H9 (cell line): ENCODE measurements around the gene VTI1B. TPM values are rescaled to one million over a fixed set of nuclear protein-coding genes. Genes with fewer than 3 reads are reported as not detected.
A peak's percentile ranks its signal among the peaks of the same experiment; 100 is the strongest.

ENCODE experiments used
- DNase-seq: peaks from one replicate; pipeline ENCODE4 v3.0.0-alpha.2; 2017
- H2AFZ ChIP-seq: one replicate; pipeline ENCODE4 v1.6.1; 2013; ENCODE audit warnings: mild to moderate bottlenecking, low read length, control low read depth, moderate library complexity
- H2AK5ac ChIP-seq: 2 replicates; pipeline ENCODE4 v1.6.1; 2013; ENCODE audit warnings: low read length, control low read depth, mixed read lengths; ENCODE audit not compliant: insufficient read length
- H2BK120ac ChIP-seq: one replicate; pipeline ENCODE4 v1.6.1; 2013; ENCODE audit warnings: low read depth, mild to moderate bottlenecking, low read length, control low read depth, inconsistent platforms; ENCODE audit not compliant: poor library complexity, severe bottlenecking
- H2BK12ac ChIP-seq: 2 replicates; pipeline ENCODE4 v1.6.1; 2013; ENCODE audit warnings: low read length, control low read depth, mixed read lengths, low read depth; ENCODE audit not compliant: insufficient read length
- H2BK15ac ChIP-seq: 2 replicates; pipeline ENCODE4 v1.6.1; 2013; ENCODE audit warnings: low read depth, low read length, control low read depth
- H2BK20ac ChIP-seq: one replicate; pipeline ENCODE4 v1.6.1; 2013; ENCODE audit warnings: low read depth, mild to moderate bottlenecking, low read length, control low read depth, inconsistent platforms; ENCODE audit not compliant: poor library complexity, severe bottlenecking
- H2BK5ac ChIP-seq: 2 replicates; pipeline ENCODE4 v1.6.1; 2013; ENCODE audit warnings: low read length, control low read depth, mixed read lengths; ENCODE audit not compliant: insufficient read length
- H3K14ac ChIP-seq: 2 replicates; pipeline ENCODE4 v1.6.1; 2013; ENCODE audit warnings: low read length, control low read depth; ENCODE audit not compliant: insufficient read depth
- H3K18ac ChIP-seq: 2 replicates; pipeline ENCODE4 v1.6.1; 2013; ENCODE audit warnings: low read depth, mild to moderate bottlenecking, mixed read lengths, low read length, control low read depth; ENCODE audit not compliant: insufficient read length
- H3K23ac ChIP-seq: 2 replicates; pipeline ENCODE4 v1.6.1; 2013; ENCODE audit warnings: low read length, control low read depth, mixed read lengths, low read depth; ENCODE audit not compliant: insufficient read length
- H3K23me2 ChIP-seq: 2 replicates; pipeline ENCODE4 v1.6.1; 2013; ENCODE audit warnings: low read depth, mild to moderate bottlenecking, mixed read lengths, low read length, control low read depth; ENCODE audit not compliant: insufficient read length, poor library complexity, severe bottlenecking
- H3K27ac ChIP-seq: 2 replicates; pipeline ENCODE4 v1.5.1; 2013; ENCODE audit warnings: low read length, control low read depth, mixed read lengths, low read depth; ENCODE audit not compliant: insufficient read length
- H3K27me3 ChIP-seq: 2 replicates; pipeline ENCODE4 v1.6.1; 2013; ENCODE audit warnings: low read length, control low read depth, inconsistent platforms; ENCODE audit not compliant: insufficient read depth
- H3K4ac ChIP-seq: 2 replicates; pipeline ENCODE4 v1.6.1; 2013; ENCODE audit warnings: low read depth, mild to moderate bottlenecking, control low read depth, inconsistent platforms, low read length, moderate library complexity
- H3K4me1 ChIP-seq: 2 replicates; pipeline ENCODE4 v1.6.1; 2013; ENCODE audit warnings: low read length, control low read depth, inconsistent platforms; ENCODE audit not compliant: insufficient read depth
- H3K4me2 ChIP-seq: 2 replicates; pipeline ENCODE4 v1.6.1; 2013; ENCODE audit warnings: low read length, control low read depth, mixed read lengths; ENCODE audit not compliant: insufficient read length, insufficient read depth
- H3K56ac ChIP-seq: 2 replicates; pipeline ENCODE4 v1.6.1; 2013; ENCODE audit warnings: low read depth, mild to moderate bottlenecking, mixed read lengths, low read length, control low read depth; ENCODE audit not compliant: insufficient read length
- H3K79me1 ChIP-seq: 2 replicates; pipeline ENCODE4 v1.6.1; 2013; ENCODE audit warnings: low read depth, mild to moderate bottlenecking, moderate library complexity, low read length, control low read depth, inconsistent platforms; ENCODE audit not compliant: insufficient read depth, poor library complexity, severe bottlenecking
- H3K79me2 ChIP-seq: 2 replicates; pipeline ENCODE4 v1.6.1; 2013; ENCODE audit warnings: low read length, control low read depth, inconsistent platforms; ENCODE audit not compliant: insufficient read depth
- H3K9ac ChIP-seq: 2 replicates; pipeline ENCODE4 v1.6.1; 2013; ENCODE audit warnings: low read length, control low read depth, mixed read lengths; ENCODE audit not compliant: insufficient read length; ENCODE audit errors: extremely low read depth
- H3K9me3 ChIP-seq: one replicate; pipeline ENCODE4 v1.6.1; 2013; ENCODE audit warnings: low read depth, low read length, inconsistent platforms; ENCODE audit not compliant: control insufficient read depth
- H3T11ph ChIP-seq: one replicate; pipeline ENCODE4 v1.6.1; 2013; ENCODE audit warnings: mild to moderate bottlenecking, low read length, control low read depth, inconsistent platforms
- H4K20me1 ChIP-seq: one replicate; pipeline ENCODE4 v1.6.1; 2013; ENCODE audit not compliant: control insufficient read depth, insufficient read length, insufficient read depth
- H4K5ac ChIP-seq: 2 replicates; pipeline ENCODE4 v1.6.1; 2013; ENCODE audit warnings: low read depth, mild to moderate bottlenecking, mixed read lengths, low read length, control low read depth; ENCODE audit not compliant: insufficient read length
- H4K8ac ChIP-seq: replicated peaks from 2 replicates; pipeline ENCODE4 v1.6.1; 2013; ENCODE audit warnings: low read length, control low read depth, mixed read lengths, low read depth; ENCODE audit not compliant: insufficient read length
- H4K91ac ChIP-seq: 2 replicates; pipeline ENCODE4 v1.6.1; 2013; ENCODE audit warnings: low read depth, mild to moderate bottlenecking, moderate library complexity, mixed read lengths, low read length, control low read depth; ENCODE audit not compliant: insufficient read length
- H3K27ac Mint-ChIP-seq, 3 experiments: 2 replicates in 2 of 3; 3 replicates in 1 of 3; pipeline ENCODE4 v1.8.0; 2020 to 2021; ENCODE audit warnings: mixed read lengths in 3 of 3, mild to moderate bottlenecking in 1 of 3, moderate library complexity in 1 of 3
- H3K27me3 Mint-ChIP-seq: 2 replicates; pipeline ENCODE4 v1.8.0; 2021; ENCODE audit warnings: low read depth, mild to moderate bottlenecking, moderate library complexity, mixed read lengths
- H3K36me3 Mint-ChIP-seq, 3 experiments: 2 replicates in 2 of 3; 3 replicates in 1 of 3; pipeline ENCODE4 v1.8.0; 2020 to 2021; ENCODE audit warnings: low read depth in 3 of 3, mixed read lengths in 3 of 3; ENCODE audit not compliant: insufficient read depth in 1 of 3
- H3K4me1 Mint-ChIP-seq, 2 experiments: 2 replicates each; pipeline ENCODE4 v1.8.0; 2020; ENCODE audit warnings: mixed read lengths in 2 of 2
- H3K4me3 Mint-ChIP-seq, 2 experiments: 2 replicates in 1 of 2; 3 replicates in 1 of 2; pipeline ENCODE4 v1.8.0; 2020 to 2021; ENCODE audit warnings: mild to moderate bottlenecking in 2 of 2, mixed read lengths in 2 of 2, moderate library complexity in 1 of 2
- H3K9me3 Mint-ChIP-seq, 2 experiments: 2 replicates in 1 of 2; 3 replicates in 1 of 2; pipeline ENCODE4 v1.8.0; 2020; ENCODE audit warnings: mild to moderate bottlenecking in 2 of 2, mixed read lengths in 2 of 2, moderate library complexity in 1 of 2
- WGBS: extraction: QIAGEN DNeasy Blood & Tissue Kit; methylation state at CpG from one replicate; pipeline ENCODE4 v1.1.7; 2013; ENCODE audit warnings: missing lambda C conversion rate, low lambda C conversion rate, mixed read lengths; ENCODE audit not compliant: insufficient read length; ENCODE audit errors: extremely low coverage; 5-methylcytosine and 5-hydroxymethylcytosine counted together
- total RNA-seq: library from RNA; stranded (reverse); gene quantifications from 2 replicates; pipeline ENCODE4 v1.2.1, GENCODE V29; 2021
- TF ChIP-seq, protein P1 (sequence below): fragments of 200-600 bp; sonication (generic); conservative IDR thresholded peaks from 3 replicates; pipeline ENCODE4 v1.8.0; 2021; ENCODE audit warnings: antibody characterized with exemption, mild to moderate bottlenecking

VTI1B gene
- total RNA-seq, 1 experiment from 2014 or later: 118 TPM

DNA sequence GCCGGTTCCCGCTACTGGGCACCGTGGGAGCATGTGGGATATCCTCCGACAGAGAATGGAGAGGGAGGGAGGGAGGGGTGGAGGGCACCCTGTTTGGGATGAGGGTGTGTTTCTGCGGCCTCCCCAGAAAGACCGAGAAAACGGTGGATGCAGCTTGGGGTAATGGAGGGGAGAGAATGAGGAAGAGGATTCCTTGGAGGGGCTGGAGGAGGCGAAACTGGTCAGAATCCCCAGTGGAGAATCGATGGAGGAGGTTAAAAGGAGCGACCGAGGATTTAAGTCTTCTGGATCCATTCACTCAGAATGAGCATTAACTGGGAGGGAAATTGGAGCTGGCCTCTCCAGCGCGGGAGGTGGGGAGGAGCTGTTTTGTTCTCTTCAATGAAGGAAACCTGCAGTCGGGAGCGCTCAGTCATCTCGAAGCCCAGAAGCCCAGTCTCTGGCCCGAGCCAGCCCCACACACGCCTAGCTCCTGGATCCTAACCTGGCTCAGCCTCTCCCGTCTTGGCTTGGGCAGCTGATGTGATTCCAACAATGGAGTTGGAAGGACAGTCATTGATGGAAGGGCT lies 54.1 kb downstream of the VTI1B start:
- DNase-seq: peak; percentile 58
- TF ChIP-seq, protein P1, sequence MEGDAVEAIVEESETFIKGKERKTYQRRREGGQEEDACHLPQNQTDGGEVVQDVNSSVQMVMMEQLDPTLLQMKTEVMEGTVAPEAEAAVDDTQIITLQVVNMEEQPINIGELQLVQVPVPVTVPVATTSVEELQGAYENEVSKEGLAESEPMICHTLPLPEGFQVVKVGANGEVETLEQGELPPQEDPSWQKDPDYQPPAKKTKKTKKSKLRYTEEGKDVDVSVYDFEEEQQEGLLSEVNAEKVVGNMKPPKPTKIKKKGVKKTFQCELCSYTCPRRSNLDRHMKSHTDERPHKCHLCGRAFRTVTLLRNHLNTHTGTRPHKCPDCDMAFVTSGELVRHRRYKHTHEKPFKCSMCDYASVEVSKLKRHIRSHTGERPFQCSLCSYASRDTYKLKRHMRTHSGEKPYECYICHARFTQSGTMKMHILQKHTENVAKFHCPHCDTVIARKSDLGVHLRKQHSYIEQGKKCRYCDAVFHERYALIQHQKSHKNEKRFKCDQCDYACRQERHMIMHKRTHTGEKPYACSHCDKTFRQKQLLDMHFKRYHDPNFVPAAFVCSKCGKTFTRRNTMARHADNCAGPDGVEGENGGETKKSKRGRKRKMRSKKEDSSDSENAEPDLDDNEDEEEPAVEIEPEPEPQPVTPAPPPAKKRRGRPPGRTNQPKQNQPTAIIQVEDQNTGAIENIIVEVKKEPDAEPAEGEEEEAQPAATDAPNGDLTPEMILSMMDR: no peak
- Histone ChIP-seq H2BK15ac (no peak overlapping the region), H3K79me1 (no peaks in the 10 kb centered on the region), H3K27me3 (no peaks in the 10 kb centered on the region; the same call in 1 of the 2 replicates), H3T11ph (no peak overlapping the region), H3K27ac (no peak overlapping the region), H2AK5ac (no peak overlapping the region), H3K4me2 (peak overlapping the region; percentile 61), H3K79me2 (no peaks in the 10 kb centered on the region), H3K9me3 (no peaks in the 10 kb centered on the region), H3K14ac (peak overlapping the region; percentile 80; the same call in 1 of the 2 replicates), H2BK20ac (no peak overlapping the region), H2BK5ac (no peak overlapping the region), H3K18ac (peak overlapping the region; percentile 24), H3K23me2 (peaks cover 5% of the 10 kb centered on the region), H3K23ac (no peak overlapping the region), H4K8ac (no peak overlapping the region), H3K9ac (peak overlapping the region; percentile 71), H3K56ac (no peak overlapping the region), H3K4ac (no peak overlapping the region), H2AFZ (no peak overlapping the region), H4K91ac (no peak overlapping the region), H2BK12ac (no peak overlapping the region), H4K20me1 (no peaks in the 10 kb centered on the region), H3K4me1 (no peaks in the 10 kb centered on the region; the same call in 1 of the 2 replicates), H4K5ac (no peak overlapping the region), H2BK120ac (no peak overlapping the region)
- Mint-ChIP-seq H3K27ac (peak overlapping the region; percentile 10 to 98 (median 61); a peak in 4 of 7 replicates), H3K4me3 (peak overlapping the region; percentile 92 to 94), H3K27me3 (peaks cover 37% of the 10 kb centered on the region), H3K4me1 (peaks cover 23 to 30% of the 10 kb centered on the region in 2 experiments), H3K9me3 (no peaks in the 10 kb centered on the region; a peak in 2 of 5 replicates), H3K36me3 (peaks cover 22 to 26% (median 23%) of the 10 kb centered on the region in 3 experiments)
- WGBS: no CpG with 5 or more reads among the region's 19 CpGs
